ENCODE measurements around the gene RNF167.

RNF167 gene

GRCh38 chr17:4939796-4940554, at the start of gene RNF167, which contains the start of gene SLC25A11:
Gene RNF167, plus strand, starts transcription at chr17:4940268. Its CDS starts 642 bp downstream, at chr17:4940910.
Gene SLC25A11, minus strand, starts transcription at chr17:4940046. Its CDS starts 136 bp downstream, at chr17:4939910.
- FAIRE-seq (peak; percentile 84), DNase-seq (ENCODE audit: low spot score) (peak; percentile 98)

DNA sequence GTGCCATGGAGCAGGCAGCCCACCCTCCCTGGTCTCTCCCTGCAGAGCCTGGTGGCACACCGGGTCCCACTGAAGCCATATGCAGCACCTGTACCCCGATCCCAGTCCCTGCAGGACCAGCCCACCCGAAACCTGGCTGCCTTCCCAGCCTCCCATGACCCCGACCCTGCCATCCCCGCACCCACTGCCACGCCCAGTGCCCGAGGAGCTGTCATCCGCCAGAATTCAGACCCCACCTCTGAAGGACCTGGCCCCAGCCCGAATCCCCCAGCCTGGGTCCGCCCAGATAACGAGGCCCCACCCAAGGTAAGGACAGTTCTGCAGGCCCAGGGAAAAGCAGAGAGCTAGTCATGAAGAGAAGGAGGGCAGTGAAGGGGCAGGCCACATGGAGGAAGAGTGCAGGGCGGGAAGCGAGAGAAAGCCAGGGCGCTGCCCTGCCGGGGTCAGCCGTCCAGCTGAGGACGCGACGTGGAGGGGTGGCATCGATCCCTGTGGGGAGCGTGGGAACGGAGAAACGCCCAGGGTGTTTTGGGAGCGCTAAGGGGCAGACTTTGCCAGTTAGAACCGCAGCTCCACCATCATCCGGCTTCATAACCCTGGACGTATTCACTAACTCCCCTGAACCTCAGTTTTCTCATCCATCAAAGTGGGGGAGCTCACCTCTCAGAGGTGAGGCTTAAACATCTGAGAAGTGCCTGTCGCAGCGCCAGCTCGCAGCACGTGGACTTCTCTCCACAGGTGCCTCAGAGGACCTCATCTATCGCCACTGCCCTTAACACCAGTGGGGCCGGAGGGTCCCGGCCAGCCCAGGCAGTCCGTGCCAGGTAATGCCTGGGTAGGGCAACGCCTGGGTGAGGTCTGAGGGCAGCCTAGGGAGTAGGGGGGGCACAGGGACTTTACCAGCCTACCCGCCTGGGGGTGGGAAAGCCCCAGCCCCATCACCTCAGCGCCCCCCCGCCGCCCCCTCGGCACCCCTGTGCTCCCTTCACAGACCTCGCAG, 48.4 kb upstream of the RNF167 start:
- no peak for FAIRE-seq
- DNase-seq (ENCODE audit: low spot score), result no peak

GRCh38 chr17:4892499-4893221, 47.4 kb upstream of the RNF167 start:
- no peak for DNase-seq (ENCODE audit: low spot score)
- FAIRE-seq, result no peak

DNA sequence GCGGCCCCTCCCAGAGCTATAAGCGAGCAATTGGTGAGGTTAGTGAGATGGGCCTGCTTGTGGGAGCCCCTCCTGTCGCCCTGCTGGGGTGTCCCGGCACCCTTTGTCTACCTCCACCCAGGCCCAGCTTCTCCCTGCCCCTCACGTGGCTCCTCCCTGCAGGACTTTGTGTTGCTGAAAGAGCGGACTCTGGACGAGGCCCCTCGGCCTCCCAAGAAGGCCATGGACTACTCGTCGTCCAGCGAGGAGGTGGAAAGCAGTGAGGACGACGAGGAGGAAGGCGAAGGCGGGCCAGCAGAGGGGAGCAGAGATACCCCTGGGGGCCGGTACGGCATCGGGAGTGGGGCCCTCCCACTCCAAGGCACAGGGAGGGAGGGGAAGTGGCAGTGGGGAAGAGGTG, 46.8 kb upstream of the RNF167 start:
- DNase-seq (ENCODE audit: low spot score) (no peak), FAIRE-seq (no peak)

DNA sequence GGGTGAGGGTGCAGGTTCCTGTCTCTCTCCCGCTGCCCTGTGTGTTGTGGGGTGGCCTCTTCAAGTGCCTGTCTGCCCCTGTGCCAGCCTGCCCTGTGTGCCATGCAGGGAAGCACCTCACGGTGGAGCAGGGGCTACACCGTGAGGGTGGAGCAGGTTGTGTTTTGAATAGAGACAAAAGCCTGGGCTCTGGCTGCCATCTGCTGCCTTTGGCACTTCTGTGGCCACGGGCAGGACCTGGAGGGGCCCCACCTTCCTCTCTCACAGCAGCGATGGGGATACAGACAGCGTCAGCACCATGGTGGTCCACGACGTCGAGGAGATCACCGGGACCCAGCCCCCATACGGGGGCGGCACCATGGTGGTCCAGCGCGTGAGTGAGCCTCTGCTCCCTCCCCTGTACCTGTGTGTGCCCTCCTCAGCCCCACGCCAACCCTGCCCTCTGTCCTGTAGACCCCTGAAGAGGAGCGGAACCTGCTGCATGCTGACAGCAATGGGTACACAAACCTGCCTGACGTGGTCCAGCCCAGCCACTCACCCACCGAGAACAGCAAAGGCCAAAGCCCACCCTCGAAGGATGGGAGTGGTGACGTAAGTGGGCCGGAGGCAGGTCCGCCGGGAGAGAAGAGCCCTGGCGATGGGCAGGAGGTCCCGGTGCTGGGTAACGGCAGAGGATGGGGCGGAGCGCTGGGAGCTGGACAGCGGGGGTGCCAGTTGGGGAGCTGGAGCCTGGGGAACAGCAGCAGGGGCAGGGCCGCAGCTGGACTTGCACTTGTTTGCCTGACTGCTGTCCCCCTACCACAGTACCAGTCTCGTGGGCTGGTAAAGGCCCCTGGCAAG, 46.1 kb upstream of the RNF167 start:
- FAIRE-seq (no peak), DNase-seq (ENCODE audit: low spot score) (no peak)

- no peak for FAIRE-seq
- DNase-seq (ENCODE audit: low spot score), result no peak
Observed at GRCh38 chr17:4895121-4895520, 44.9 kb upstream of the RNF167 start.

- no peak for FAIRE-seq
Observed at GRCh38 chr17:4895657-4896331, 44.3 kb upstream of the RNF167 start.

DNA sequence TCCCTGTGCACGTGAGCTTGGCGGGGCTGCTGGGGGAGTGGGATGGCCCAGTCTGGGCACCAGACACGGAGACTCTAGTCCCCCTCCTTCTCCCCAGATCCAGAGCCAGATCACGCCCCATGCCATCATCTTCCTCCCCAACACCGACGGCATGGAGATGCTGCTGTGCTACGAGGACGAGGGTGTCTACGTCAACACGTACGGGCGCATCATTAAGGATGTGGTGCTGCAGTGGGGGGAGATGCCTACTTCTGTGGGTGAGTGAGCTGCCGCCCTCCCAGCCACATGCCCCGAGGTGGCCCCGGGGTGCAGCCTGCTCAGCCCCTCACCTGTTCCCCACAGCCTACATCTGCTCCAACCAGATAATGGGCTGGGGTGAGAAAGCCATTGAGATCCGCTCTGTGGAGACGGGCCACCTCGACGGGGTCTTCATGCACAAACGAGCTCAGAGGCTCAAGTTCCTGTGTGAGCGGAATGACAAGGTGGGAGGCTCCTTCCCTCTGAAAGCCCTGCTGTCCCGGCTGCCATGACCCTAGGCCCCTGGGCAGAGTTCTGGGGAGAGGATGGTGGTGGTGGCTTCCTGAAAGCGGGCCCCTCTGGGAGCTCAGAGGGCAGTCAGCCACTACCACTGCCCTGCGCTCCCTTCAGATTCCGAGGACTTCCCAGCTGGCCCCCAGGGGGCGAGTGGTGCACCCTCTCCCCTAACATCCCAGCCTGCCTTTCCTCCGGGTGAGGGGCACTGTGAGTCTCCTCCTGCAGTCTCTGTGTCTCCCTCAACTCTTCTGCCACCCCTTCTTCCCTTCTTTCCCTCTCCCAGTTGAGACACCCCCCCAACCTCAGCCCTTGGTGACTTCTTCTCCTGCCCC, 43.5 kb upstream of the RNF167 start:
- FAIRE-seq (no peak), DNase-seq (ENCODE audit: low spot score) (no peak)

More at GRCh38 chr17:4895657-4896331, 44.3 kb upstream of the RNF167 start:
- no peak for DNase-seq (ENCODE audit: low spot score)

DNA sequence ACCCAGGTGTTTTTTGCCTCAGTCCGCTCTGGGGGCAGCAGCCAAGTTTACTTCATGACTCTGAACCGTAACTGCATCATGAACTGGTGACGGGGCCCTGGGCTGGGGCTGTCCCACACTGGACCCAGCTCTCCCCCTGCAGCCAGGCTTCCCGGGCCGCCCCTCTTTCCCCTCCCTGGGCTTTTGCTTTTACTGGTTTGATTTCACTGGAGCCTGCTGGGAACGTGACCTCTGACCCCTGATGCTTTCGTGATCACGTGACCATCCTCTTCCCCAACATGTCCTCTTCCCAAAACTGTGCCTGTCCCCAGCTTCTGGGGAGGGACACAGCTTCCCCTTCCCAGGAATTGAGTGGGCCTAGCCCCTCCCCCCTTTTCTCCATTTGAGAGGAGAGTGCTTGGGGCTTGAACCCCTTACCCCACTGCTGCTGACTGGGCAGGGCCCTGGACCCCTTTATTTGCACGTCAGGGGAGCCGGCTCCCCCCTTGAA, 42.8 kb upstream of the RNF167 start:
- no peak for FAIRE-seq
- DNase-seq (ENCODE audit: low spot score), result no peak

DNA sequence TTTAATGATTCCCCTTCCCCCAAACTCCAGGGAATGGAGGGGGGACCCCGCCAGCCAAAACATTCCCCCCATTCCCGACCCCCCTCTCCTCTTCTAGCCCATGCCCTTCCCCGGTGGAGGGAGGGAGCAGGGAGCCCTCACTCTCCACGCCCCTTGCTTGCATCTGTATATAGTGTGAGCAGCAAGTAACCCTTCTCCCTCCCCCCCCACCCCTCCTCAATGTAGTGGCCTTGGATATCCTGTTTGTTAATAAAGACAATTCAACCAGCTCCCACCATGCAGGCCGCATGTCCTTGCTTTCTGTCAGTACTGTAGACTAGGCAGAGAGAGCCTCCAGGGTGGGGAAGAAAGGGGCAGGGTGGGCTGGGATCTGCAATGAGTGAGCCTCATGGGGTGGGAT, 42.3 kb upstream of the RNF167 start:
- no peak for DNase-seq (ENCODE audit: low spot score)
- FAIRE-seq, result no peak

GRCh38 chr17:4898351-4898750, 41.7 kb upstream of the RNF167 start:
- no peak for FAIRE-seq

GRCh38 chr17:4898927-4899326, 41.1 kb upstream of the RNF167 start:
- FAIRE-seq (no peak), DNase-seq (ENCODE audit: low spot score) (no peak)

More at GRCh38 chr17:4898351-4898750, 41.7 kb upstream of the RNF167 start:
- DNase-seq (ENCODE audit: low spot score), result no peak

- DNase-seq (ENCODE audit: low spot score) (no peak), FAIRE-seq (no peak)
Observed at GRCh38 chr17:4899341-4900230, 40.5 kb upstream of the RNF167 start, which contains the start of gene C17orf107. Gene C17orf107, plus strand, starts transcription at chr17:4899536. Its CDS starts 227 bp downstream, at chr17:4899763.

GRCh38 chr17:4900231-4901107, 39.6 kb upstream of the RNF167 start:
- FAIRE-seq (no peak), DNase-seq (ENCODE audit: low spot score) (no peak)

DNA sequence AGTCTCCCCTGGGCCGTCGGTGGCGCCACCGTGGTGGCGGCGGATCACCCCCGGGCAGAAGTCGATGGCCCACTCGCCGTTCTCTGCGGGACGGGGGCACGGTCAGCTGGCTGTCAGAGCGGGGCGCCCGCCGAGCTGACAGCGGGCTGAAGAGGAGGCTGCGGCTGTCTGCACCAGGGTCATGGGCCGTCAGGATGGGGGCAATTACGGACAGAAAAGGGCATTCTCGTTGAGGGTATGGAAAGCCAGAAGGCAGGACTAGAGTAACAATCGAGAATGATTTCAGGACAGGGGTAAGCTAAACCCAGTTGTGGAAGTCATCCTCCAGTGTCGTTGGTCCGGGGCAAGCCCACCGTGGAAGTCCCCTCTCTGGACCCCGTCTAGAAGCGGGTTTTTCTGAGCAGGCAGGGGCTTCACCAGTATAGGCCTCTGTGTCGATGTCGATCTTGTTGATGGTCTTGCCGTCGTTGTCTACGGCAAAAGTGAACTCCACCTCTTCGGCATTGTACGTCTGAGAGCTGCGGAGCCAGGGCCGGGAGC, 38.9 kb upstream of the RNF167 start:
- DNase-seq (ENCODE audit: low spot score) (no peak), FAIRE-seq (no peak)

DNA sequence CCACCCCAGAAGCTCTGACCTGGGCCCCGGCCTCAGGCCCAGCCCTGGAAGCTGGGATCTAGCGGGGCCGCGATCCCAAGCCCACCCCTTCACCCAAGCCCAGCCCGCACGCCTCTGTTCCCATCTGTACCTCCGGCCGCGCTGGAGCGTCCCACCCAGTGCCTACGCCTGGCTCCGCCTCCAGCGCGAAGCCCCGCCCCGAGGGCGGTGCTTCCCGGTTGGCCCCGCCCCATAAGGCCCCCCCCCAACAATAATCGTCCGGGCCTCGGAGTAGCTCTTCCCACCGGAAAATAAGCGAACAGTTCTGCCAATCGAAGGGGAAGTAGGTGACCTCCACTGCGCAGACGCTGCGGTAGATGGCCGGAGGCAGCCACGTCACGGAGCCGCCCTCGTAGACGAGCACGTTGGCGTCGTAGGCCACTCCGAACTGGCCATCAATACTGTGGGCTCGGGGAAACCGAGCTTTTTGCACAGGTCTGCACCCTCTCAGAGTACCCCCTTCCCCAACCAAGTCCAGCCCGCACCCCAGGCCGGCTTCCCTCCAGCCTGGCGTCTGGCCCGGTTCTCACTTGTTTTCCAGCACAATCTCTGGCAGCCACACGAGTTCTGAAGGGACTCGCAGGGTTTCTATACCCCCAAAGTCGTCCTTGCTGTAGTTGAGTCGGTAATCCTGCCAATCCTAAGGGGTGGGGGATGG, 38.3 kb upstream of the RNF167 start:
- FAIRE-seq (no peak), DNase-seq (ENCODE audit: low spot score) (no peak)
